Loucy (cell line): ENCODE results near the gene SH3BP4.

Source experiments
- H2AFZ ChIP-seq: fragments of 200-600 bp; sonication (generic); 2 replicates; pipeline ENCODE4 v1.6.0; 2016; ENCODE audit warnings: antibody characterized with exemption, mild to moderate bottlenecking, low read length, moderate library complexity
- H3F3A ChIP-seq: fragments of 200-600 bp; 2 replicates; pipeline ENCODE4 v1.6.0; 2016; ENCODE audit warnings: antibody characterized with exemption, low read depth, mild to moderate bottlenecking
- H3K27me3 ChIP-seq: fragments of 200-600 bp; sonication (generic); 2 replicates; pipeline ENCODE4 v1.6.1; 2014; ENCODE audit warnings: low read length, mild to moderate bottlenecking; ENCODE audit not compliant: insufficient read depth, poor library complexity, severe bottlenecking
- H3K36me3 ChIP-seq: fragments of 200-600 bp; sonication (generic); 2 replicates; pipeline ENCODE4 v1.6.1; 2016; ENCODE audit warnings: low read length; ENCODE audit not compliant: insufficient read depth
- H3K4me1 ChIP-seq: fragments of 200-600 bp; sonication (generic); 2 replicates; pipeline ENCODE4 v1.5.1; 2014; ENCODE audit warnings: low read length, mild to moderate bottlenecking; ENCODE audit not compliant: insufficient read depth, poor library complexity, severe bottlenecking
- H3K4me2 ChIP-seq: fragments of 200-600 bp; sonication (generic); 2 replicates; pipeline ENCODE4 v1.6.0; 2014; ENCODE audit warnings: antibody characterized with exemption, low read length, low read depth, mild to moderate bottlenecking; ENCODE audit not compliant: poor library complexity, severe bottlenecking
- H3K4me3 ChIP-seq: fragments of 200-600 bp; sonication (generic); 2 replicates; pipeline ENCODE4 v1.5.1; 2014; ENCODE audit warnings: low read length, mild to moderate bottlenecking, mixed read lengths; ENCODE audit not compliant: poor library complexity, severe bottlenecking
- H3K79me2 ChIP-seq: fragments of 200-600 bp; sonication (generic); 2 replicates; pipeline ENCODE4 v1.6.1; 2014; ENCODE audit warnings: low read length; ENCODE audit not compliant: insufficient read depth
- H3K9ac ChIP-seq: fragments of 200-600 bp; sonication (generic); 2 replicates; pipeline ENCODE4 v1.6.0; 2014; ENCODE audit warnings: mild to moderate bottlenecking, low read depth, low read length, moderate library complexity; ENCODE audit not compliant: poor library complexity, severe bottlenecking
- H3K9me2 ChIP-seq: fragments of 200-600 bp; sonication (generic); replicated peaks from 2 replicates; pipeline ENCODE4 v1.6.1; 2016; ENCODE audit warnings: low read depth, low read length, mixed read lengths
- H3K9me3 ChIP-seq: fragments of 200-600 bp; sonication (generic); 2 replicates; pipeline ENCODE4 v1.6.1; 2014; ENCODE audit warnings: mild to moderate bottlenecking, antibody characterized with exemption, low read length, low read depth; ENCODE audit not compliant: insufficient read depth
- H4K20me1 ChIP-seq: fragments of 200-600 bp; sonication (generic); 2 replicates; pipeline ENCODE4 v1.6.0; 2014; ENCODE audit warnings: antibody characterized with exemption, low read length, mild to moderate bottlenecking; ENCODE audit not compliant: insufficient read depth, poor library complexity, severe bottlenecking
- EZH2phosphoT487 ChIP-seq: fragments of 200-600 bp; IDR thresholded peaks from 2 replicates; pipeline ENCODE4 v1.6.1; 2018; ENCODE audit warnings: antibody characterized with exemption, mild to moderate bottlenecking, moderate library complexity, borderline replicate concordance
- TF ChIP-seq, protein P1 (sequence below): fragments of 200-600 bp; sonication (generic); conservative IDR thresholded peaks from 2 replicates; pipeline ENCODE4 v1.5.1; 2014; ENCODE audit warnings: mild to moderate bottlenecking, antibody characterized with exemption, low read length

Gene SH3BP4

DNA sequence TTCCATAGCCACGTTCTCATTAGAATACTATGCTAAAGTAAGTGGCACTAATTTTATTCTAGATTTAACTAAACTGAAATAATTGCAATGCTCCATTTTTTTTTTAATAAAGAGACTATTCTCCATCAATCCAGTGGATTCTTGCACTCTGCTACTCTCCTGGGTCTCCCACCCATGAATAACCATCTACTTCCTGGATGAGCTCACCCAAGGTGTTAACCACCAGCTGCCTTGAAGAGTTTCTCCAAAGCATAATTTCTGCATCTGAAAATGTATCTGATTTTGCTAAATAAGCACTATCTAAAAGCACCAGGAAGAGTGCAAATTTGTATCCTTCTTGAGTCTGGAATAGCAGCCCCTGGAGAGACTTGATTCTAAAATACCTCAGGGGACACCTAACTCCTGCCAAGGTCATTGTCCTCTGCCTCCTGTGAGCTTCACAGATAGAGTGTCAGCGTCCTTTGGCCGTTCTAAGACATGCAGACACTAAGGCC, 41.6 kb upstream of the SH3BP4 start:
- H3K79me2 ChIP-seq, result no peaks in the 10 kb centered on the region
- no peak overlapping the region for H3K9ac ChIP-seq
- H3K9me3 ChIP-seq, result no peaks in the 10 kb centered on the region
- no peak overlapping the region for H2AFZ ChIP-seq
- no peaks in the 10 kb centered on the region for H3K27me3 ChIP-seq
- TF ChIP-seq, protein P1, sequence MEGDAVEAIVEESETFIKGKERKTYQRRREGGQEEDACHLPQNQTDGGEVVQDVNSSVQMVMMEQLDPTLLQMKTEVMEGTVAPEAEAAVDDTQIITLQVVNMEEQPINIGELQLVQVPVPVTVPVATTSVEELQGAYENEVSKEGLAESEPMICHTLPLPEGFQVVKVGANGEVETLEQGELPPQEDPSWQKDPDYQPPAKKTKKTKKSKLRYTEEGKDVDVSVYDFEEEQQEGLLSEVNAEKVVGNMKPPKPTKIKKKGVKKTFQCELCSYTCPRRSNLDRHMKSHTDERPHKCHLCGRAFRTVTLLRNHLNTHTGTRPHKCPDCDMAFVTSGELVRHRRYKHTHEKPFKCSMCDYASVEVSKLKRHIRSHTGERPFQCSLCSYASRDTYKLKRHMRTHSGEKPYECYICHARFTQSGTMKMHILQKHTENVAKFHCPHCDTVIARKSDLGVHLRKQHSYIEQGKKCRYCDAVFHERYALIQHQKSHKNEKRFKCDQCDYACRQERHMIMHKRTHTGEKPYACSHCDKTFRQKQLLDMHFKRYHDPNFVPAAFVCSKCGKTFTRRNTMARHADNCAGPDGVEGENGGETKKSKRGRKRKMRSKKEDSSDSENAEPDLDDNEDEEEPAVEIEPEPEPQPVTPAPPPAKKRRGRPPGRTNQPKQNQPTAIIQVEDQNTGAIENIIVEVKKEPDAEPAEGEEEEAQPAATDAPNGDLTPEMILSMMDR, result no peak
- TF ChIP-seq EZH2phosphoT487, result no peak
- no peaks in the 10 kb centered on the region for H4K20me1 ChIP-seq
- H3F3A ChIP-seq, result no peaks in the 10 kb centered on the region
- no peak overlapping the region for H3K4me2 ChIP-seq
- H3K4me1 ChIP-seq, result no peaks in the 10 kb centered on the region
- H3K4me3 ChIP-seq, result no peak overlapping the region
- no peaks in the 10 kb centered on the region for H3K36me3 ChIP-seq
- no peaks in the 10 kb centered on the region for H3K9me2 ChIP-seq

DNA sequence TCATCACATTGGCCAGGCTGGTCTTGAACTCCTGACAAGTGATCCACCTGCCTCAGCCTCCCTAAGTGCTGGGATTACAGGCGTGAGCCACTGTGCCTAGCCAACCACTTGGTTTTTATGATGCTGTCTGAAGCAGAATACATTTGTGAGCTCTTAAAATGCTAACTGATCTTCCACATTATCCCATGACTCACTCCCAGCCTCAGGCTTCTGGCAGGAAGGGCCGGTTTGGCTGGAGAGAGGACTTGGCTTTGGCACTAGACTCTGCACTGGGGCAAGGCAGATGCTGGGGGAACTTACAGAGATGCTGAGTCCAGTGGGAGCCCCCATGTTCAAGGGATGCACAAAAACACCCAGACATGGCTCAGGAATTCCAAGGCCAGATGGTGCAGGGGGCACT, 40.5 kb upstream of the SH3BP4 start:
- no peaks in the 10 kb centered on the region for H3K36me3 ChIP-seq
- H4K20me1 ChIP-seq, result no peaks in the 10 kb centered on the region
- no peak for TF ChIP-seq EZH2phosphoT487
- TF ChIP-seq, protein P1, result no peak
- H3K27me3 ChIP-seq, result no peaks in the 10 kb centered on the region
- H3K79me2 ChIP-seq, result no peaks in the 10 kb centered on the region
- H3K9me3 ChIP-seq, result no peaks in the 10 kb centered on the region
- H3K4me2 ChIP-seq, result no peak overlapping the region
- no peak overlapping the region for H2AFZ ChIP-seq
- H3K9ac ChIP-seq, result no peak overlapping the region
- no peak overlapping the region for H3K4me3 ChIP-seq
- no peaks in the 10 kb centered on the region for H3K9me2 ChIP-seq
- H3F3A ChIP-seq, result no peaks in the 10 kb centered on the region
- H3K4me1 ChIP-seq, result no peaks in the 10 kb centered on the region

DNA sequence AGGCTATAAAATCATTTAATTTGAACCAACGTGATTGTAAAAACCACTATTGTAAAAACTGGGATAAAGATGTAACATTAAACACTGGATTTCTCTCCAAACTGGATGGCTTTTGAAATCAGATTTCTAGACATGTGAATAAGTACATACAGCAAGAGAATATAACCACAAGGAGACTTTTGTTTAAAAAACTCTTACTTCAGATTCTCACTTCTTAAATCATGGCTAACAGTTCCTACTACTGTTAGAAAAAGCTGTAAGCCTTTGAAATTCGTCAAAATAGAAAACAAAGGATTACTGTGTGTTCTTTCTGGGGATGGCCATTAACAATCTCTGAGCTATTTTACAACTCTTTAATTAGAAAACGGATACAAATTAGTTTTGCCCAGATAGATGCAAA, 39.4 kb upstream of the SH3BP4 start:
- no peak for TF ChIP-seq EZH2phosphoT487
- TF ChIP-seq, protein P1, result no peak
- Histone ChIP-seq H3K36me3 (no peaks in the 10 kb centered on the region), H3K4me1 (no peaks in the 10 kb centered on the region), H3K9me3 (no peaks in the 10 kb centered on the region), H3K4me2 (no peak overlapping the region), H3K27me3 (no peaks in the 10 kb centered on the region), H4K20me1 (no peaks in the 10 kb centered on the region), H3K4me3 (no peak overlapping the region), H3K79me2 (no peaks in the 10 kb centered on the region), H3K9ac (no peak overlapping the region), H3F3A (no peaks in the 10 kb centered on the region), H3K9me2 (no peaks in the 10 kb centered on the region), H2AFZ (no peak overlapping the region)
